ENCODE measurements around the gene CEBPZ. TPM values are rescaled to one million over a fixed set of nuclear protein-coding genes. Genes with fewer than 3 reads are reported as not detected.

CEBPZ gene
- total and polyA plus RNA-seq, 2 donors, result 78.2 to 107 TPM

DNA sequence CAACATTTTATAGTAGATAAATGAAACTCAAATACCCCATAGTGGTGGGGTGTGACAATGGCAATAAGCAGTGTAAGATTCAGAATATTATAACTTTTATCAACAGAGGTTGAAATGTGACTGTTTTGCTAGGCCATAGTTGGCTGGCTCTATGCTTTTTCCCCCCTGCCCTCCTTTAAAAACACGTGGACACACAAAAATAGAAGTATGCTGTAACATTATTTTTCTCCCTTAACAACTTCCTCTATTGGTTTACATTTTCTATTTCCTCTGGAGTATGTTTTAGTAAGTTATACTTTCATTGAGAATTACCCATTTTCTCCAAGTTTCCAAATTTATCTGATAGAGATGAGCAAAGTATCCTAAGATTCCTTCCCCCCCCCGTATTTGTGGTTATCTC is 31.1 kb upstream of the CEBPZ start:
- WGBS, result 63% methylated on average over 2 of the region's 2 CpGs
- no peaks in the 10 kb centered on the region for H3K27me3 ChIP-seq (ENCODE audit: control insufficient read depth in 2 of 2, insufficient read depth in 1 of 2, low read length in 1 of 2)
- no peak overlapping the region for H3K4me3 ChIP-seq (ENCODE audit: low read length in 2 of 2)
- H3K27ac ChIP-seq (ENCODE audit: low read depth in 1 of 2, low read length in 1 of 2), result no peak overlapping the region
- no peaks in the 10 kb centered on the region for H3K4me1 ChIP-seq (ENCODE audit: control insufficient read depth in 2 of 2, insufficient read depth in 2 of 2, low read length in 2 of 2)
- DNase-seq (ENCODE audit: low read depth in 6 of 9, low spot score in 9 of 9), result no peak
- H3K36me3 ChIP-seq (ENCODE audit: control insufficient read depth in 2 of 2, insufficient read depth in 2 of 2, low read length in 1 of 2), result peaks cover 0 to 35% of the 10 kb centered on the region in 2 donors
- H3K9me3 ChIP-seq (ENCODE audit: control insufficient read depth in 2 of 2, insufficient read depth in 1 of 2, low read length in 1 of 2), result no peaks in the 10 kb centered on the region

DNA sequence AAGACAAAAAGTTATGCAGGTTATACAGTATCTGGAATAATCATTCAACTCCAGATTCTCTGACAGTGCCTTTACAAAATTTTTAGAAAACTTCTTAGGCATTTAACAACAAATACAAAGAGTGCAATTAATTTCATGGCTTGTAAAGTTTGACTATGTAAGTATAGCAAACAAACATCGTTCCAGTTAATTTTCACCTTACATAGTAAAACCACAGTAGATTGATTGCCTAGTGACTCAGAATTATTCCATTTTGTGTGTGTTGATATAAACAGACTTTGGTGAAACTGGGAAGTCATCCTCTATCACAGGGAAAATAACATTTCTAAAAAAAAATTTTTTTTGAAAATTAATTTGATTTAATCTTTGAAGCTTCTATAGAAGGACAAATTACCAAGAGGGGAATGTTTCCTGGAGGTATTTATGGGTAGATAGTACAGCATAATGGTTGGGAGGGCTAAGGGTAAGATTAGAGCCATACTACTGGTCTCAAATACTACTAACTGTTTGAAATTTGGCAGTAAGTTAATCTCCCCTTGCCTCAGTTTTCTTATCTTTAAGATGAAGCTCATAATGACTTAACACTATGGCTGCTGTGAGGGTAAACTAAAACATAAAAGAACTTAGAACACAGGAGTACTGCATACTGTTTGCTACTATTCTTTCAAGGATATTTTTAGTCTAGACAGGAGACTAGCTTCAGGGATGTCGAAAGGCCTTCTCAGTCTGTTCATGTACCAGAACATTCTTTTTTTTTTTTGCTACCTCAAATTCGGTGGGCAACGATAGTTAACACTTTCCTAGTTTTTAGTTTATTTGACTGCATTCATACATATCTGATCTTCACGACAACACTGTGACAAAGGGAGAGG is 19.7 kb upstream of the CEBPZ start:
- H3K27ac ChIP-seq (ENCODE audit: low read depth in 1 of 2, low read length in 1 of 2), result no peak overlapping the region
- H3K36me3 ChIP-seq (ENCODE audit: control insufficient read depth in 2 of 2, insufficient read depth in 2 of 2, low read length in 1 of 2), result peaks cover 25 to 70% of the 10 kb centered on the region in 2 donors
- no peaks in the 10 kb centered on the region for H3K9me3 ChIP-seq (ENCODE audit: control insufficient read depth in 2 of 2, insufficient read depth in 1 of 2, low read length in 1 of 2)
- 97% methylated on average over 5 of the region's 5 CpGs for WGBS
- no peak overlapping the region for H3K4me3 ChIP-seq (ENCODE audit: low read length in 2 of 2)
- H3K27me3 ChIP-seq (ENCODE audit: control insufficient read depth in 2 of 2, insufficient read depth in 1 of 2, low read length in 1 of 2), result no peaks in the 10 kb centered on the region
- no peak for DNase-seq (ENCODE audit: low read depth in 6 of 9, low spot score in 9 of 9)
- no peaks in the 10 kb centered on the region for H3K4me1 ChIP-seq (ENCODE audit: control insufficient read depth in 2 of 2, insufficient read depth in 2 of 2, low read length in 2 of 2)

DNA sequence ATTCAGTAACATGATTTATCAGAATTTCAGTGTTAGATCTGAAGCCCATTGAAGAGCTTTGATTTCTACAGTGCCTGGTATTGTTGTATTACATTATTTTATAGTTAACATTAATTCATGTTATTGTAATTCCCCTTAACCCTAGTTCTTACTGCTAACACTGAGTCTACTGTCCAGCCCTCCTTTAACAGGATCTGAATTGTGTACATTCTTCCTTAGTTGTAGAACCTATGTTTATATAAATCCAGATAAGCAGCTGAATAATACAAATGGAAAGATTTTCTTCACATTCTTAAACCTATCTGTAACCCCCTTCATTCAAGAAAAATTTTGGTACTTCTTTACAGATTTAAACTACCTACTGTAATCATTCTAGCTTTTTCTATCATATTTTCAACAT is 14.8 kb upstream of the CEBPZ start:
- Histone ChIP-seq H3K27ac (ENCODE audit: low read depth in 1 of 2, low read length in 1 of 2) (no peak overlapping the region), H3K4me1 (ENCODE audit: control insufficient read depth in 2 of 2, insufficient read depth in 2 of 2, low read length in 2 of 2) (no peaks in the 10 kb centered on the region), H3K4me3 (ENCODE audit: low read length in 2 of 2) (no peak overlapping the region), H3K9me3 (ENCODE audit: control insufficient read depth in 2 of 2, insufficient read depth in 1 of 2, low read length in 1 of 2) (no peaks in the 10 kb centered on the region), H3K27me3 (ENCODE audit: control insufficient read depth in 2 of 2, insufficient read depth in 1 of 2, low read length in 1 of 2) (no peaks in the 10 kb centered on the region), H3K36me3 (ENCODE audit: control insufficient read depth in 2 of 2, insufficient read depth in 2 of 2, low read length in 1 of 2) (peaks cover 15 to 52% of the 10 kb centered on the region in 2 donors)
- DNase-seq (ENCODE audit: low read depth in 6 of 9, low spot score in 9 of 9), result no peak

GRCh38 chr2:37244755-37245154 is 13.4 kb upstream of the CEBPZ start:
- Histone ChIP-seq H3K4me3 (ENCODE audit: low read length in 2 of 2) (no peak overlapping the region), H3K9me3 (ENCODE audit: control insufficient read depth in 2 of 2, insufficient read depth in 1 of 2, low read length in 1 of 2) (no peaks in the 10 kb centered on the region), H3K36me3 (ENCODE audit: control insufficient read depth in 2 of 2, insufficient read depth in 2 of 2, low read length in 1 of 2) (peaks cover 12 to 49% of the 10 kb centered on the region in 2 donors), H3K27ac (ENCODE audit: low read depth in 1 of 2, low read length in 1 of 2) (no peak overlapping the region), H3K4me1 (ENCODE audit: control insufficient read depth in 2 of 2, insufficient read depth in 2 of 2, low read length in 2 of 2) (no peaks in the 10 kb centered on the region), H3K27me3 (ENCODE audit: control insufficient read depth in 2 of 2, insufficient read depth in 1 of 2, low read length in 1 of 2) (no peaks in the 10 kb centered on the region)
- WGBS, result over 99% methylated on average over 3 of the region's 3 CpGs
- no peak for DNase-seq (ENCODE audit: low read depth in 6 of 9, low spot score in 9 of 9)

GRCh38 chr2:37244017-37244416 is 12.6 kb upstream of the CEBPZ start:
- peaks cover 5 to 49% of the 10 kb centered on the region in 2 donors for H3K36me3 ChIP-seq (ENCODE audit: control insufficient read depth in 2 of 2, insufficient read depth in 2 of 2, low read length in 1 of 2)
- 93% methylated on average over 4 of the region's 4 CpGs for WGBS
- peak in 1 of 9 donors; percentile 7 for DNase-seq (ENCODE audit: low read depth in 6 of 9, low spot score in 9 of 9)
- no peak overlapping the region for H3K27ac ChIP-seq (ENCODE audit: low read depth in 1 of 2, low read length in 1 of 2)
- no peaks in the 10 kb centered on the region for H3K9me3 ChIP-seq (ENCODE audit: control insufficient read depth in 2 of 2, insufficient read depth in 1 of 2, low read length in 1 of 2)
- H3K4me1 ChIP-seq (ENCODE audit: control insufficient read depth in 2 of 2, insufficient read depth in 2 of 2, low read length in 2 of 2), result no peaks in the 10 kb centered on the region
- no peaks in the 10 kb centered on the region for H3K27me3 ChIP-seq (ENCODE audit: control insufficient read depth in 2 of 2, insufficient read depth in 1 of 2, low read length in 1 of 2)
- no peak overlapping the region for H3K4me3 ChIP-seq (ENCODE audit: low read length in 2 of 2)

GRCh38 chr2:37243435-37243834 is 12.0 kb upstream of the CEBPZ start:
- peaks cover 4 to 52% of the 10 kb centered on the region in 2 donors for H3K36me3 ChIP-seq (ENCODE audit: control insufficient read depth in 2 of 2, insufficient read depth in 2 of 2, low read length in 1 of 2)
- no peaks in the 10 kb centered on the region for H3K4me1 ChIP-seq (ENCODE audit: control insufficient read depth in 2 of 2, insufficient read depth in 2 of 2, low read length in 2 of 2)
- no peak overlapping the region for H3K27ac ChIP-seq (ENCODE audit: low read depth in 1 of 2, low read length in 1 of 2)
- no peaks in the 10 kb centered on the region for H3K27me3 ChIP-seq (ENCODE audit: control insufficient read depth in 2 of 2, insufficient read depth in 1 of 2, low read length in 1 of 2)
- no peak for DNase-seq (ENCODE audit: low read depth in 6 of 9, low spot score in 9 of 9)
- 92% methylated on average over 4 of the region's 4 CpGs for WGBS
- no peak overlapping the region for H3K4me3 ChIP-seq (ENCODE audit: low read length in 2 of 2)
- H3K9me3 ChIP-seq (ENCODE audit: control insufficient read depth in 2 of 2, insufficient read depth in 1 of 2, low read length in 1 of 2), result no peaks in the 10 kb centered on the region

DNA sequence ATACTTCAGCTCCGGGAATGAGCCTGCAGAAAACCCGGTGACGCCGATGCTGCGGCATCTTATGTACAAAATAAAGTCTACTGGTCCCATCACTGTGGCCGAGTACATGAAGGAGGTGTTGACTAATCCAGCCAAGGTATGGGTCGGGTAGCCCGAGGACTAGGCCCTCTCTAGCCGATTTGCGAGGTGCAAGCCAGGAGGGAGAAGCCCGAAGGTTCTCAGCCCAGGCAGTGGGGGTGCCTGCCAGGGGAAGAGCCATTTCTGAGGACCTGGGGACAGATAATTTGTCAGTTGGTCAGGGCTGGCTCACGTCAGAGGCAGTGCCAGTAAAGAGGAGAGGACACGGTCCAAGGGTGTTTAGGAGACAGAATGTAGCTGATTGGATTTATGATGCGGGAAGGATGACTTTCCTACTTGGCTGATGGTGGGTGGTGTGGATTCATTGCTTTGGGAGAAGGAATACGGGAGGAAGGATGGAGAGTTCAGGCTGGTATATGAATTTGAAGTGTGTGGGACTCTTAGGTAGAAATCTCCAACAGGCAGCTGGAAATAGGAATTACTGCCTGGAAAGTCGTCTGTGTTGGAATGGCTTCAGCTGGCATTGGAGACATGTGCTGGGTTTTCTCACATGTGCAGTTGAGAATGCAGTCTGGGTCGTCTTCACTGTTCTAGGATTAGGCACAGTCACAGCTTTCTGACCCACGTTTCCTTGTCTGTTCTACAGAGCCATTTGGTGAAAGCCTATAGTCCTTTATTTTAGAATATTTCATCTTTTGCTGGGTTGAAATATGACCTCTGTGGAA is 936 bp upstream of the CEBPZ start:
- 30% methylated on average over 18 of the region's 18 CpGs for WGBS
- peak overlapping the region; percentile 74 to 80 for H3K4me3 ChIP-seq (ENCODE audit: low read length in 2 of 2)
- no peaks in the 10 kb centered on the region for H3K9me3 ChIP-seq (ENCODE audit: control insufficient read depth in 2 of 2, insufficient read depth in 1 of 2, low read length in 1 of 2)
- peak overlapping the region in 1 of 2 donors; percentile 91 for H3K27ac ChIP-seq (ENCODE audit: low read depth in 1 of 2, low read length in 1 of 2)
- H3K4me1 ChIP-seq (ENCODE audit: control insufficient read depth in 2 of 2, insufficient read depth in 2 of 2, low read length in 2 of 2), result peaks cover 17 to 21% of the 10 kb centered on the region in 2 donors
- no peaks in the 10 kb centered on the region for H3K27me3 ChIP-seq (ENCODE audit: control insufficient read depth in 2 of 2, insufficient read depth in 1 of 2, low read length in 1 of 2)
- DNase-seq (ENCODE audit: low read depth in 6 of 9, low spot score in 9 of 9), result no peak
- peaks cover 13 to 15% of the 10 kb centered on the region in 2 donors for H3K36me3 ChIP-seq (ENCODE audit: control insufficient read depth in 2 of 2, insufficient read depth in 2 of 2, low read length in 1 of 2)

DNA sequence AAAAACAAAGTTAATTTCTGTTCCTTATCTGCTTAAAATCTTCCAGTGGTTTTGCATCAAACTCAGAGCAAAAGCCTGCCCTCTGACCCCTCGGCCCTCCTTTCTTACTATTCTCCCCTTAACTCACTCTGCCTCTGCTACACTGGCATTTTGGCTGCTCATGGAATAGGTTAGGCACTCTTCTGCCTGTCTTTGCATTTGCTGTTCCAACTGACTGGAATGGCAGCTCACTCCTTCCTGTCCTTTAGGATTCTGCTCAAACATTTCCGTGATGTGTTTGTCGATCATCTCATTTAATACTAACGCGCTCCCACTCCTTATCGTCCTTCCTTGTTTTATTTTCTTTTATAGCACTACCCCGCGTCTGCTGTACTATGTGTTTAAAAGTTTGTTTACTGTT is 815 bp downstream of the CEBPZ start:
- peaks cover 20 to 22% of the 10 kb centered on the region in 2 donors for H3K36me3 ChIP-seq (ENCODE audit: control insufficient read depth in 2 of 2, insufficient read depth in 2 of 2, low read length in 1 of 2)
- 2% methylated on average over 8 of the region's 8 CpGs for WGBS
- H3K4me3 ChIP-seq (ENCODE audit: low read length in 2 of 2), result peak overlapping the region; percentile 74 to 80
- no peaks in the 10 kb centered on the region for H3K9me3 ChIP-seq (ENCODE audit: control insufficient read depth in 2 of 2, insufficient read depth in 1 of 2, low read length in 1 of 2)
- H3K27me3 ChIP-seq (ENCODE audit: control insufficient read depth in 2 of 2, insufficient read depth in 1 of 2, low read length in 1 of 2), result no peaks in the 10 kb centered on the region
- H3K27ac ChIP-seq (ENCODE audit: low read depth in 1 of 2, low read length in 1 of 2), result peak overlapping the region in 1 of 2 donors; percentile 91
- DNase-seq (ENCODE audit: low read depth in 6 of 9, low spot score in 9 of 9), result no peak
- H3K4me1 ChIP-seq (ENCODE audit: control insufficient read depth in 2 of 2, insufficient read depth in 2 of 2, low read length in 2 of 2), result peaks cover 17 to 21% of the 10 kb centered on the region in 2 donors

DNA sequence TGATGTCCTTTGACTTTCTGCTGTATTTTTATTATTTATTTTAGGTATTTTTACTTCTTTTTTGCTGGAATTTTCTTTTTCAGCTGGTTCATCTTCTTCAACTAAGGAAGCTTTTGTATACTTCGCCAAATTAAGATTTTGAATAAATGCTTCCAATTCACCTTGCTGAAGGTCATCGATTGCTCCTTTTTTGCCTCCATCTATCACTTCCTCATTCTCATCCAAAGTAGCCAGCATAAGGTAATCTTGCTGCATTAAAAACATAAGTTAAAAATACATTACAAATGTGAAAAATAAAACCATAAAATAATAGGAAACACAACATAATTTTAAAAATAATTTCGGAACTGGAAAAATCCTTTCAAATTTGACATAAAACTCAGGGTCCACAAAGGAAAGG is 2.6 kb downstream of the CEBPZ start:
- DNase-seq (ENCODE audit: low read depth in 6 of 9, low spot score in 9 of 9), result no peak
- Histone ChIP-seq H3K4me1 (ENCODE audit: control insufficient read depth in 2 of 2, insufficient read depth in 2 of 2, low read length in 2 of 2) (peaks cover 17 to 21% of the 10 kb centered on the region in 2 donors), H3K4me3 (ENCODE audit: low read length in 2 of 2) (no peak overlapping the region)

More for the DNA sequence above, 2.6 kb downstream of the CEBPZ start:
- Histone ChIP-seq H3K27ac (ENCODE audit: low read depth in 1 of 2, low read length in 1 of 2) (no peak overlapping the region), H3K36me3 (ENCODE audit: control insufficient read depth in 2 of 2, insufficient read depth in 2 of 2, low read length in 1 of 2) (peaks cover 12 to 26% of the 10 kb centered on the region in 2 donors), H3K27me3 (ENCODE audit: control insufficient read depth in 2 of 2, insufficient read depth in 1 of 2, low read length in 1 of 2) (no peaks in the 10 kb centered on the region), H3K9me3 (ENCODE audit: control insufficient read depth in 2 of 2, insufficient read depth in 1 of 2, low read length in 1 of 2) (no peaks in the 10 kb centered on the region)
- over 99% methylated on average over 3 of the region's 3 CpGs for WGBS

Data from thymus (tissue), 11 donors.